OCI-LY1 (cell line): Measurements from ENCODE around the gene BCL11A.

Experiments
- EZH2 ChIP-seq: fragments of 200-600 bp; sonication (generic), shearing (Covaris generic); IDR thresholded peaks from 2 replicates; pipeline ENCODE4 v1.8.0; 2017; ENCODE audit warnings: borderline replicate concordance, mixed run types, mild to moderate bottlenecking, antibody characterized with exemption, low read length, moderate library complexity, mixed read lengths
- TF ChIP-seq, protein P1 (sequence below): fragments of 200-600 bp; sonication (generic), shearing (Covaris generic); IDR thresholded peaks from 2 replicates; pipeline ENCODE4 v1.5.1; 2017; ENCODE audit warnings: mild to moderate bottlenecking, antibody characterized with exemption, low read length, moderate library complexity, mixed read lengths

DNA sequence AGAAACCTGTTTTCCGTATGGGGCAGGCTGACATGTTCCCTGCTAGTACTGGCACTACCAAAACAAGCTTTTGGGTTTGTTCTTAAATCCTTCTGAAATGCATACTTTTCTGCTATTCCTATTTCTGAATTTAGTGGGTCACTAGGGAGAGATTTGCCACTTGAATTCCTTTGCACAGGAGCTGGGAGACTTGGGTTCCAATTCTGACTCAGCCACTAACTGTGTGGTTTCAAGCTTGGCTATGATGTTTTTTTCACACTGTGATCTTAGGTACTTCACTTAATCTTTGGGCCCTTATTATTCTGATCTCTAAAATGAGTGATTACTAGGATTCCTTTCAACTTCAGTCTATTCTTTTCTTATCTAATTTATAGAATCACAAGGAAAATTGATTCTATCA lies 105.5 kb downstream of the BCL11A start:
- TF ChIP-seq, protein P1, sequence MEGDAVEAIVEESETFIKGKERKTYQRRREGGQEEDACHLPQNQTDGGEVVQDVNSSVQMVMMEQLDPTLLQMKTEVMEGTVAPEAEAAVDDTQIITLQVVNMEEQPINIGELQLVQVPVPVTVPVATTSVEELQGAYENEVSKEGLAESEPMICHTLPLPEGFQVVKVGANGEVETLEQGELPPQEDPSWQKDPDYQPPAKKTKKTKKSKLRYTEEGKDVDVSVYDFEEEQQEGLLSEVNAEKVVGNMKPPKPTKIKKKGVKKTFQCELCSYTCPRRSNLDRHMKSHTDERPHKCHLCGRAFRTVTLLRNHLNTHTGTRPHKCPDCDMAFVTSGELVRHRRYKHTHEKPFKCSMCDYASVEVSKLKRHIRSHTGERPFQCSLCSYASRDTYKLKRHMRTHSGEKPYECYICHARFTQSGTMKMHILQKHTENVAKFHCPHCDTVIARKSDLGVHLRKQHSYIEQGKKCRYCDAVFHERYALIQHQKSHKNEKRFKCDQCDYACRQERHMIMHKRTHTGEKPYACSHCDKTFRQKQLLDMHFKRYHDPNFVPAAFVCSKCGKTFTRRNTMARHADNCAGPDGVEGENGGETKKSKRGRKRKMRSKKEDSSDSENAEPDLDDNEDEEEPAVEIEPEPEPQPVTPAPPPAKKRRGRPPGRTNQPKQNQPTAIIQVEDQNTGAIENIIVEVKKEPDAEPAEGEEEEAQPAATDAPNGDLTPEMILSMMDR = no peak
- TF ChIP-seq EZH2 = no peak
